Subcutaneous abdominal adipose tissue (tissue), 5 donors: Measurements from ENCODE around the gene CSTB.

ENCODE experiments used
- H3K27ac ChIP-seq: one replicate; pipeline ENCODE4 v1.7.0; 2013; ENCODE audit warnings: low read depth, mild to moderate bottlenecking, inconsistent platforms, low read length, moderate library complexity
- H3K27me3 ChIP-seq, 5 donors: one replicate each; pipeline ENCODE4 v1.7.0; 2013; ENCODE audit warnings: low read length in 5 of 5, inconsistent platforms in 1 of 5; ENCODE audit not compliant: control insufficient read depth in 5 of 5, insufficient read depth in 4 of 5
- H3K36me3 ChIP-seq, 5 donors: one replicate each; pipeline ENCODE4 v1.7.0; 2013; ENCODE audit warnings: low read length in 5 of 5; ENCODE audit not compliant: control insufficient read depth in 5 of 5, insufficient read depth in 5 of 5
- H3K4me1 ChIP-seq, 5 donors: one replicate each; pipeline ENCODE4 v1.7.0; 2013; ENCODE audit warnings: low read length in 5 of 5, mild to moderate bottlenecking in 3 of 5, moderate library complexity in 1 of 5; ENCODE audit not compliant: control insufficient read depth in 5 of 5, insufficient read depth in 5 of 5
- H3K4me3 ChIP-seq, 5 donors: one replicate each; pipeline ENCODE4 v1.7.0; 2013; ENCODE audit warnings: low read length in 5 of 5, low read depth in 1 of 5
- H3K9ac ChIP-seq, 5 donors: one replicate each; pipeline ENCODE4 v1.7.0; 2013; ENCODE audit warnings: low read length in 5 of 5, mild to moderate bottlenecking in 4 of 5, moderate library complexity in 3 of 5
- H3K9me3 ChIP-seq, 5 donors: one replicate each; pipeline ENCODE4 v1.7.0; 2013; ENCODE audit warnings: low read length in 5 of 5; ENCODE audit not compliant: control insufficient read depth in 5 of 5
- donor health status: healthy.
- donor health status: healthy.
- donor health status: healthy.
- donor health status: healthy.
- donor health status: healthy.

Gene CSTB

GRCh38 chr21:43734131-43734927 is 41.8 kb downstream of the CSTB start:
- Histone ChIP-seq H3K9me3 (no peaks in the 10 kb centered on the region), H3K36me3 (peaks cover 0 to 52% (median 16%) of the 10 kb centered on the region in 5 donors), H3K27ac (peak overlapping the region; percentile 84), H3K9ac (peak overlapping the region in 1 of 5 donors; percentile 25), H3K4me3 (no peak overlapping the region), H3K27me3 (no peaks in the 10 kb centered on the region), H3K4me1 (peaks cover 2 to 86% (median 57%) of the 10 kb centered on the region in 5 donors)

GRCh38 chr21:43733529-43734071 is 42.5 kb downstream of the CSTB start:
- peaks cover 2 to 93% (median 63%) of the 10 kb centered on the region in 5 donors for H3K4me1 ChIP-seq
- peak overlapping the region; percentile 84 for H3K27ac ChIP-seq
- H3K9ac ChIP-seq: peak overlapping the region in 2 of 5 donors; percentile 21 to 35
- no peak overlapping the region for H3K4me3 ChIP-seq
- peaks cover 0 to 53% (median 16%) of the 10 kb centered on the region in 5 donors for H3K36me3 ChIP-seq
- no peaks in the 10 kb centered on the region for H3K27me3 ChIP-seq
- H3K9me3 ChIP-seq: no peaks in the 10 kb centered on the region

- Histone ChIP-seq H3K9ac (peak overlapping the region in 2 of 5 donors; percentile 21 to 35), H3K27me3 (no peaks in the 10 kb centered on the region), H3K4me1 (peaks cover 4 to 98% (median 68%) of the 10 kb centered on the region in 5 donors), H3K9me3 (no peaks in the 10 kb centered on the region), H3K4me3 (no peak overlapping the region), H3K27ac (peak overlapping the region; percentile 84), H3K36me3 (peaks cover 0 to 48% (median 13%) of the 10 kb centered on the region in 5 donors)
These were observed 43.0 kb downstream of the CSTB start for GRCh38 chr21:43733060-43733459.

- Histone ChIP-seq H3K9me3 (no peaks in the 10 kb centered on the region), H3K4me1 (peaks cover 9 to 98% (median 74%) of the 10 kb centered on the region in 5 donors), H3K4me3 (no peak overlapping the region), H3K27ac (peak overlapping the region; percentile 99), H3K27me3 (no peaks in the 10 kb centered on the region), H3K9ac (peak overlapping the region in 3 of 5 donors; percentile 28 to 63 (median 30)), H3K36me3 (peaks cover 0 to 39% (median 9%) of the 10 kb centered on the region in 5 donors)
These were observed 44.0 kb downstream of the CSTB start for GRCh38 chr21:43731891-43732711.

GRCh38 chr21:43731476-43731875 is 44.6 kb downstream of the CSTB start:
- peaks cover 0 to 33% (median 9%) of the 10 kb centered on the region in 5 donors for H3K36me3 ChIP-seq
- peaks cover 14 to 98% (median 78%) of the 10 kb centered on the region in 5 donors for H3K4me1 ChIP-seq
- H3K27ac ChIP-seq: peak overlapping the region; percentile 99
- no peak overlapping the region for H3K4me3 ChIP-seq
- H3K27me3 ChIP-seq: no peaks in the 10 kb centered on the region
- peak overlapping the region in 2 of 5 donors; percentile 30 to 63 for H3K9ac ChIP-seq
- no peaks in the 10 kb centered on the region for H3K9me3 ChIP-seq

- Histone ChIP-seq H3K9me3 (no peaks in the 10 kb centered on the region), H3K27ac (peak overlapping the region; percentile 99), H3K4me1 (peaks cover 18 to 98% (median 77%) of the 10 kb centered on the region in 5 donors), H3K9ac (peak overlapping the region; percentile 54 to 70 (median 63)), H3K4me3 (peak overlapping the region; percentile 52 to 65 (median 59)), H3K36me3 (peaks cover 0 to 20% (median 6%) of the 10 kb centered on the region in 5 donors), H3K27me3 (no peaks in the 10 kb centered on the region)
These were observed 47.4 kb downstream of the CSTB start for GRCh38 chr21:43728467-43729390.

- Histone ChIP-seq H3K27ac (peak overlapping the region; percentile 99), H3K4me1 (peaks cover 18 to 96% (median 75%) of the 10 kb centered on the region in 5 donors), H3K9me3 (no peaks in the 10 kb centered on the region), H3K36me3 (peaks cover 0 to 24% (median 9%) of the 10 kb centered on the region in 5 donors), H3K4me3 (peak overlapping the region; percentile 52 to 65 (median 59)), H3K27me3 (no peaks in the 10 kb centered on the region), H3K9ac (peak overlapping the region; percentile 54 to 70 (median 63))
These were observed 48.0 kb downstream of the CSTB start for GRCh38 chr21:43728154-43728466.

- Histone ChIP-seq H3K9ac (peak overlapping the region; percentile 57 to 70 (median 63)), H3K27ac (peak overlapping the region; percentile 99), H3K36me3 (peaks cover 0 to 24% (median 9%) of the 10 kb centered on the region in 5 donors), H3K4me3 (peak overlapping the region; percentile 36 to 65 (median 59)), H3K27me3 (no peaks in the 10 kb centered on the region), H3K9me3 (no peaks in the 10 kb centered on the region), H3K4me1 (peaks cover 18 to 93% (median 72%) of the 10 kb centered on the region in 5 donors)
These were observed 48.5 kb downstream of the CSTB start for GRCh38 chr21:43727519-43728153.
